Left renal cortex interstitium (tissue), 4 donors: ENCODE results near the gene NRXN3. TPM values are rescaled to one million over a fixed set of nuclear protein-coding genes. Genes with fewer than 3 reads are reported as not detected.
A peak's percentile ranks its signal among the peaks of the same experiment; 100 is the strongest.

Experiments
- DNase-seq, 4 donors: peaks; one replicate each; pipeline ENCODE4 v3.0.0-alpha.2; 2013; ENCODE audit warnings: low read depth in 4 of 4, low spot score in 2 of 4, missing footprints in 1 of 4
- polyA plus RNA-seq, 4 donors: library from polyadenylated mRNA; unstranded; fragments of 120-200 nt; gene quantifications; one replicate each; pipeline ENCODE4 v1.2.1, GENCODE V29; 2013; ENCODE audit not compliant: insufficient read length in 4 of 4

Gene NRXN3
- polyA plus RNA-seq, 4 donors: 5.4 to 8.4 (median 6.3) TPM

- no peak for DNase-seq
Observed at GRCh38 chr14:78697341-78697740, 527.2 kb downstream of the NRXN3 start.

DNA sequence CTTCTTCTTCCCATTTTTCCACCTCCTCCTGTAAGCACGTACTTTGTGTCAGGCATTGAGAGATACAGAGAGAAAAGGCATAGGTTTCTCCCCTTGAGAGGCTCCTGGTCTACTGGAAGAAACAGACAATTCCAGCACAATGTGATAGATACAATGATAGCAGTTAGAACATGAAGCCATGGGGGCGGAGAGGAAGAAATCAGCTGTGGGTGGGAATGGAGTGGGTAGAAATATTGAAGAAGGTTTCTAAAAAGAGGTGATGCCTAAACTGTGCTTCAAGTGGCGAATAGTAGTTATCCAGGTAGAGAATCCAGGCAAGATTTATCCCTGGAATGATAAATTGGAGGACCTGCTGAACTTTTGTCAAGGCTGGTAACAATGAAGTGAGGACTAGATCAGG, 528.8 kb downstream of the NRXN3 start:
- DNase-seq: no peak

DNA sequence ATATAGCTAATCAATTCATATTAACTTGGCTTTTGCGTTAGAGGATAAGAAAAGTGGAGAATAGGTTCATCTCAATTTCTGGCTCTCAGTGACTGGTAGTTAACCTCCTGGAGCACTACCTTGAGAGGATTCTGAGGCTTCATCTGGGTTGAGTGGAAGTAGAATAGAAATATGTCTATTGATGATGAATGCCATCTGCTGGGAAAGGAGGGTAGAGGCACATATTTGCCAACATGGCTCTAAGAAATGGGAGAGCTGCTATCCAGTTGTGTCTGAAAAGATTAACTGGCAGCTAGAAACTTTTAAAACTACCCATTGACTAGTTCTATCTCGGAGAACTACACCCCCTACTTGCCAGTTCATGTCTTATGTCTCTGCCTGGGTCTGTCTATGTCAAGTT, 530.1 kb downstream of the NRXN3 start:
- DNase-seq: no peak

DNA sequence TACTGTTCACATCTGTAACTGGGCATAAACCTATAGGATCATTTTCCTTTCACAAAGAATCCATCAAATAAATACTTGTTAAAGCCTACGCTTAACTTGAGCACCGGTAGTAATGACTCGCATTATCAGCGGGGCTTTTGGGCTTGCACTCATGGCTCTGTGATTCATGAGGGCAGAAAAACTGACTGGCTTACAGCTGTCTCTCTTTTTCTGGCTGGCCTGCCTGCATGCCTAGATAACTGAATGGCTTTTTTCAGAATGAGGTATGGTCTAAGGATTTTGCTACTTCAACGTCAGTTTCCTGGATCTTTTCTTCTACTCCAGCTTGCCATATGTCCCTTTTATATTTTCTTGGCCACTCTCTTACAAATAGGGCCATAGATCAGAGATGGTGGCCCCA, 531.1 kb downstream of the NRXN3 start:
- no peak for DNase-seq

GRCh38 chr14:78704965-78705364, 534.8 kb downstream of the NRXN3 start:
- DNase-seq: no peak

DNA sequence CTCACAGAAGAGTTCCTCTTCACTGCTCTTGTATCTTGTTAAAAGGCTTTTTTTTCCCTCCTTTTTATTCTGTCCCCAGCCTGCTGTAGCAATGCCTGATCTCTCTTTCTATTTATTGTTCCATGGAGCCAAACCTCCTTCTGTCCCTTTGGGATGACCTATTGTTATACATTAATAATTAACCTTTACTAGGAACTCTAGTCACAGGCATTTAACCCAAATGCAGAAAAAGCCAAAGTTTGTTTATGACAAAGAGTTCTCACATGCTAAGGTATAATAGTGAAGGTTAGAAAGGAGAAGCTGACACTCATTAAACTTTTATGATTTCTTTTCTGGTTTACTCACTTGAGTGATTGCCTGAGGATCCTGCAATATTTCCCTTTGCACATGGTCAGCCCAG, 535.8 kb downstream of the NRXN3 start:
- no peak for DNase-seq

DNA sequence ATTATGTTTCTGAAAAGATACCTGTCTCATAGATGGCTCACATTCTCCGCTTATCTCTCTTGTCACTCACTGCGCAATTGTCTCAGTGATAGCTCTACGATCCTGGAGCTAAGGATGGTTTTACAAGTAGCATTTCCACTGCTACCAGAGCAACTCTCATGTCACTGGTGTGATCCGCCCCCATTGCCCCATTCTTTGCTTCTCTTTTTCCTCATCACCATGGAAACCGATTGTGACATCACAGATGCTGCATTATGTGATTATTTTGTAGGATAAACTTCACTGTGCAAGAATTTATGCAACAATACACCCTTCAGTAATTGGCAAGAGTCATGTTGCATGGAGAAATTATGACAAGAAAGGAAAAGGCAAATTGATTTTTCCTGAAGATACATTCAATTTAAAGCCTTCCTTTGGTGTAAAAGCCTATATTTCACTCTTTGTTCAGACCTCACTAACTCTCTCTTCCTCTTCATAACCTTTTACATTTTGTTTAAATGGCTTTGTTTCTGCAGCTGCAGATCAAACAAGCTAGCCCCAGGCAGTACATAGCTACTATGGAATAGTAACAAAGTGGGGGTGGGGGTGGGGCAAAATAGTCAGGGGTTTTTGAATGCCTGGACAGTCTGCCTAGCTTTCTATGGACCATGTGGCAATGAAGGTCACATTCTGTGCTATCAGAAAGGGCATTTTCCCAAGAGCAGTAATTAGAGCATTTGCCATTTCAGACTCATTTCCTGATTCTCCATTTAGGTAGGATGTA, 539.8 kb downstream of the NRXN3 start:
- DNase-seq: no peak

- no peak for DNase-seq
Observed at GRCh38 chr14:78710963-78711362, 540.8 kb downstream of the NRXN3 start.

- DNase-seq: no peak
Observed at GRCh38 chr14:78713716-78714115, 543.5 kb downstream of the NRXN3 start.

DNA sequence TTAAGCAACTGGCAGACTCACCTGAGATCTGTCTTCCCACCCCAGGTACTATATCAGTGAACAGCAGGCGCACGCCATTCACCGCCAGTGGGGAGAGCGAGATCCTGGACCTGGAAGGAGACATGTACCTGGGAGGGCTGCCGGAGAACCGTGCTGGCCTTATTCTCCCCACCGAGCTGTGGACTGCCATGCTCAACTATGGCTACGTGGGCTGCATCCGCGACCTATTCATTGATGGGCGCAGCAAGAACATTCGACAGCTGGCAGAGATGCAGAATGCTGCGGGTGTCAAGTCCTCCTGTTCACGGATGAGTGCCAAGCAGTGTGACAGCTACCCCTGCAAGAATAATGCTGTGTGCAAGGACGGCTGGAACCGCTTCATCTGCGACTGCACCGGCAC, 544.5 kb downstream of the NRXN3 start:
- DNase-seq: no peak

DNA sequence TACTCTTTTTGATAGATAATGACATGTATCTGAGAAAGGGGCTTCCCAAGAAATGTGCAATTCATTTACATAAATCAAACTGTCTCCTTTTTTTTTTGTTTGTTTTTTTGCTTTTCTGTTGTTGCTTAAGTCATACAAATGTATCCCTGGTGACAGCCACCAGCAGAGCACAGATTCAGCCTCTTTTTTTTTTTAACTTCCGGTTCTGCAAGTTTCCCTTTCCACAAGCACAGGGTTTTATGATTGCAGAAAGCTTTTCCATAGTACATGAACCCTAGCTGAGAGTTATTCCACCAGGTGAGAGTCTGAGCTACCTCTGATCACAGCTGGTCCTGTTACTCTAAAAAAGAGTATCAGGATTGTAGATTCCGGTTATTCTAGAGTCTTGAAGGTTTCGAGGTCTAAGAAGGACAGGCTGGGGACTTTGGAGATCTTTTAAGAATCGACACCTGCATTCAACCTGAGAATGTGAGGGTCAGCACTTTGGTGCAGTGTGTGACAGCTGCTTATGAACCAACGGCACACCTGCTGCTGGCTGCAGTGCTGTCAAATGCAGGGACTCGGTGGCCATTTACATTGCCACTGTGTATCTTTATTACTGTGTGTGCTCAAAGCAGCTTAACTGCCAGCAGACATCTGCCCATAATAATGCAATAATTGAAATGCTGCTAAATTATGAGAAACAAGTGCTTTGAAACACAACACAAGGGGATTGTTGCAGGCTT, 551.7 kb downstream of the NRXN3 start:
- no peak for DNase-seq

- DNase-seq: no peak
Observed at GRCh38 chr14:78725086-78725485, 554.9 kb downstream of the NRXN3 start.

- DNase-seq: no peak
Observed at GRCh38 chr14:78737116-78737515, 566.9 kb downstream of the NRXN3 start.

DNA sequence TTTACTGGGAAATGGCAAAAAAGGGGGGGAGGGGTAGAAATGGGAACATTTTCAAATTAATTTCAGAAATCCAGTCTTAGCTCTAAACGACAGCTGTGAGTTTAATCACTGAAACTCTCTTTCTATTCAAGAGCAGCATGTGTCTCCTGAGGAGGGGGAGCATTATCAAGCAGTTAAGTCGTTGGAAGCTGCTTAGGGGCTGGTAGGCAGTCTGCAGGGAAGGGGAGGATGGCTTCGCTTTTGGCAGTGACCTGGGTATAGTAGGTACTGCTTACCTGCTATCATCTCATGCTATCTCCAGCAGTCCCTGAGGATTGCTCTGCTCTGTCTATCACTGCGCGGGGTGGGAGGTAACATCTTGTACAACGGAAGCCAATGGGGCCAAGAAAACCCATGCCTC, 567.4 kb downstream of the NRXN3 start:
- DNase-seq: no peak

DNA sequence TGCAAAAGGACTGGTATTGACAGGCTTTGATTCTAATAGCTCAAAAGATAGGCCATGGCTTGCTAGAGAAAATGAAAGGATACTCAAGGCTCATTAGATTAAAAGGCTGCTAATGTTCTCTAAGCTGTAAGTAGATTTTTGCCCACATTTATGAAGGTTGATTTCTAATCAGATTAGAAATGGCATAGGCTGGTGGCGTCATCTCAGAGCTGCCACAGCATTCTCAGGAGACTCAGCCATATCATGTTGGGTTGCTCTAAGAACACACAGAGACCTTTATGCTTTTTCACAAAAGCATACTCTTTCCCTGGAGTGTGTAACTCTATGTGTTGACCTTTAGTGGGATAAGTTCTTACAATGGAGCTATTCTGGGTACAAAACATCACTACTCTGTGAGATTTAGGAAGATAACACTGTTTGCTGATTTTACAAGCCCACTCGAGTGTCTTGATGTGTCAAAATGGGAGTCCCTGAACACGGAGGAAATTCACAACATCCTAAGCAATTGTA, 576.0 kb downstream of the NRXN3 start:
- DNase-seq: no peak

DNA sequence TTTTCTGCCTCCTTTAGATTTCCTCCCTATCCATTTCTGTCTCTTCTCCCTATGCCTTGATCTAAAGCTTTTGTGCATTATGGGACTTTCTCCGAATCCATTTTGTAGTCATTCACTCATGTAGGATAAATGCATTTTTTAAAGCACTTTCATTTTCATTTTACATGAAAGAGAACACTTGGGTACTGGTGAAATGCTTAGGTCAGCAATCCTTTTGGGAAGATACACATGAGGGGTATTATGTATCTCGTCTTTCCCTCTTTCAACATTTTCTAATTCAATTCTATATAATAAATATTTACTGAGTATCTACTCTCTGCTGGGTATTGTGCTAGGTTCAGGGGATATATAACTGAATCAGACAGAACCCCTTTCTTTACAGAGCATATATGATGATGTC, 577.6 kb downstream of the NRXN3 start:
- DNase-seq: no peak

- DNase-seq: no peak
Observed at GRCh38 chr14:78752518-78753188, 582.5 kb downstream of the NRXN3 start.

- DNase-seq: no peak
Observed at GRCh38 chr14:78754059-78754458, 583.9 kb downstream of the NRXN3 start.

DNA sequence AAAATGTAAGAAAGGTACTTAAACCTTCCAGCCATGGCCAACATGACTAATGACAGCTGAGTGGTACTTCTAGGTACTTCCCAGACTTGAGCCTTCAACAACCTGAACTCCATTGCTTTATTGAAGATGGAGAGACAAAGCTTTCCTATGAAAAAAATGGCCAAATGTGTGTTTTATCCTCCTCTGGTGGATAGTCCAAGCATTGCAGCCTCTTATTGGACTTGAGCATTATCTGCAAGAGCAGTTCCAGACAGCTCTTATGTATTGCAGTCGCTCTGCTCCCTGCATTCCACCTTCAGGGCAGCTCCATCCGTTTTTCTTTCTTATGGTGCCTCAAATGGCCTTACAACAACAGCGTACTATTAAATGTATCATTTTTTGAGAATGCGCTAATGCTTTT, 588.2 kb downstream of the NRXN3 start:
- peak in 1 of 4 donors; percentile 23 for DNase-seq

- DNase-seq: no peak
Observed at GRCh38 chr14:78762331-78762730, 592.2 kb downstream of the NRXN3 start.

DNA sequence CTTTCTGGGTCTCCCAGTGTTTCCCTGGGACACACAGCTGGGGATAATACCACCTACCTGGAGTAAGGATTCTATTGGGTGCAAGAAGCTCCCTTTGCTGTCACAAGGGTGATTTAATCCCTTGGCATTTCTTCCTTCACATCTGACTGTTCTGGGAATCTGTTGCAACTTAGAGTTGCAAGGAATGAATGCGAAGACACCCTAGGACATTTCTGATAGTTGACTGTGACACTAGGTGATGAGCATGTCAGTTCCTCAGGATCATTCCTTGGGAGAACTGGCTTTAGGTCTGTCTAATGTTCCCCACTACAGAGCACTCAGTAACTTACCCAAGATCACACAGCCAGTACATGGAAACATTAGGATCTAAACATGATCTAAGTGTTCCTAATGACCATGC, 593.6 kb downstream of the NRXN3 start:
- DNase-seq: no peak

DNA sequence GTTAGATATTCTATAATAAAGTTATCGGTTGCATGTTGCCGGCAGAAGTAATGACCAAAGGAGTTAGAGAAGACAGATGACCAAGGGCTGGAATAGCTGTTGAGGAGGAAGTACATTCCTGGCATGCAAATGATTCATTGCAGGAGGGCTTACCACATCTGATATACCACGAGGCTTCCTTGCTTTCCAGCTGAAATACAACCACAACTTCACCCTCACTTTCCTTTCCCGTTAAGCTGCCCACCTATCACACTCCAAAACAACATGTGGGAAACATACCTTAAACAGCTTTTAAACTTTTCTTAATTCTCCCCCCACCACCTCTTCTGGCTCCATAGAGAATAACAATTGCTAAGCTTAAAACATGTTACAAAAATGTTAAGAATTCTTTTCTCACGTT, 594.1 kb downstream of the NRXN3 start:
- DNase-seq: no peak
